Activated CD4-positive, alpha-beta T cell treated with anti-CD3 and anti-CD28 coated beads for 1 hour (primary cell): ENCODE results near the gene TST.
"Not testable (repeated sequence)": the region's sequence is repeated elsewhere in the genome, so short reads cannot be mapped to it uniquely, and the experiment has no call there.

ENCODE experiments used
- DNase-seq: peaks from one replicate; pipeline ENCODE4 v3.0.0-alpha.2; 2020

TST gene

DNA sequence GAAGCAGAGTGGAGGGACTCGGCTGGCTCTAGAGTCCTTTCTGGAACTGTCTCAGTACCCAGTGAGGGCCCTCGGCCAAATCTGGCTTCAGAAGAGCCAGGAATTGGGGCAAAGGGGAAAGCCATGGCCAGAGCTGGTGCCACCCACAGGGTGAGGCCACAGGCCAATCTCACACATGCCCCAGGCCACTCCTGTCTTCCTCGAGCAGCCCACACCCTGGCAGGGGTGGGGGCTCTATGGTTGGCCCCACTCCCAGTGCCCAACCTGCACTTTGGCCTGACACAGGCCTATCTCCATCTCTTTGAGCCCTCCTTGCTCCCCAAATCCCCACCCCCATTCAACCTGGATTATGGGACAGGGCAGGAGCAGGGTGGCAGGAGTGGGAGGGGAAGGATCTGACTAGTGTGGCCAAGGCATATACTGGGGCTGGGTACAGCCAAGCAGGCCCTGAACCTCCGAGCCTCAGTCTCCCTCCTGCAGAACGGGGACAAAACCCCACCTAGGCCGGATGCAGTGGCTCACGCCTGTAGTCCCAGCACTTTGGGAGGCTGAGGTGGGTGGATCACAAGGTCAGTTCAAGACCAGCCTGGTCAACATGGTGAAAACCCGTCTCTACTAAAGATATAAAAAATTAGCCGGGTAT, 6.9 kb downstream of the TST start:
- no peak for DNase-seq

- DNase-seq: no peak
These were observed 7.8 kb downstream of the TST start for GRCh38 chr22:37011472-37011871.

DNA sequence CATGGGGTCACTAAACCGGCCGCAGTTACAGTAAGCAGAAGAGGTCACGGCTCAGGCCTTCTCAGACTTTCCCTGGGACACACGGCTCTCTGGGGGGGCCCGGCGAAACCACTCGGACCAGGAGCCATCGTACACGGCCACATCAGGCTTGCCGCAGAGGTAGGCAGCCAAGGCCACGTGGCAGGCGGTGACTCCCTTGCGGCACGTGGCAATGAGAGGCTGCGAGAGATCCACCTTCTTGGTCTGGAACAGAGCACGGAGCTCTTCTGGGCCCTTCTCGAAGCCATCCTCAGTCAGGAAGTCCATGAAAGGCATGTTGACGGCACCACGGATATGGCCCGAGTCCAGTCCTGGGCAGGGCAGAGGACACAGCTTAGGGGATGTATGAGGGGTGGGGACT, 8.3 kb downstream of the TST start:
- DNase-seq: no peak

GRCh38 chr22:37010174-37010573, 9.1 kb downstream of the TST start:
- DNase-seq: no peak

- DNase-seq: no peak
These were observed 9.8 kb downstream of the TST start for GRCh38 chr22:37009490-37009889.

DNA sequence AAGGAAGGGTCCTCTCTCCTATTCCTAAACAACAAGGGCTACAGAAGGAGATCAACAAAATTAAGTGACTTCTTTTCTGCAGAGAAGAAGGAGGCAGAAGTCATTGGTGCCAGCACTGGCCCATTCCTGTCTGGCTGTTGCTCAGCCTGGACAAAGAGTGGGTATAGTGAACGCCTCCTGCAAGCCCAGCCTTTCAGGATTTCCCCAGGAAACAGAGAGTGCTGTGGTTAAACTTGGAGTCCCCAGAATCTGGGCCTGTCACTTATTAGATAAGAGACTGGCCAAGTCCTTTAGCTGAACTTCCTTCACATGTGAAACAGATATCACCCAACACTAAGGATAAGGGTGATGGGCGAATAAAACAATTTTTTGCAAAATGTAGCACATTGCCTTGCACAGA, 10.9 kb downstream of the TST start:
- DNase-seq: no peak

DNA sequence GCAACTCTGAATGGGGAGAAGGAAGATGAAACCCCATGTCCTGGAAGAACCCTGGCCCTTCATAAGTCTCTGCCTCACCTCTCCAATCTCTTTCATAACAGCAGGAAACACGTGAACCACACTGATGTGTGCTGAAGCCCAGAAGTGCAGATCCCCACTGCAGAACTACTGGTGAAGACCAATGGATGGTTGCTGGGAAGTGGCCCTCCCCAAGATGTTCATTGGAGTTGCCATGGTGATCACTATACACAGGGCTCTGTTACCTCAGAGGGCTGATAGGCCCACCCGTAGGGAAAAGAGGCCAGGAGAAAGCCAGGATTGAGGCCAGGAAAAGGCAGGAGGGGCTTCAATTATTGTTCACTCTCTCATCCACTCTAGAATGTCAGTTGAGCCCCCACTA, 11.6 kb downstream of the TST start:
- no peak for DNase-seq

- DNase-seq: no peak
These were observed 16.6 kb downstream of the TST start for GRCh38 chr22:37002633-37003032.

DNA sequence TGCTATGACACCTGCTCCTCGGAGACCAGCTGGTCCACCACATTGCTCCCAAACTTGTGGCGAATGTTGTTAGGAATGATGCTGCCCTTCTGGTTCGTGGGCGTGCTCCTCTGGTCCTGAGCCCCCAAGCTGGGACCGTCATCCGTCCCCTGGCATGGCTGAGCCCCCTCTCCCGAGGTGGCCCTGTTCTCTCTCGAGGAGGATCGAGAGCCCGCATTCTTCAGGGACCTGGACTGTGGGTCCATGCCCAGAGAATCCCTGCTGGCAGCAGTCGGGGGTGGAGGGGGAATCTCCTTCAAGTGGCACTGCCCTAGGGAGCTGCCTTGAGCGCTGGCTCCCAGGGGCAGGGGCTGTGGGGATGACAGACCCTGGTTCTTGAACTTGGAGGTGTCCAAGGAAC, 17.4 kb downstream of the TST start:
- DNase-seq: no peak

DNA sequence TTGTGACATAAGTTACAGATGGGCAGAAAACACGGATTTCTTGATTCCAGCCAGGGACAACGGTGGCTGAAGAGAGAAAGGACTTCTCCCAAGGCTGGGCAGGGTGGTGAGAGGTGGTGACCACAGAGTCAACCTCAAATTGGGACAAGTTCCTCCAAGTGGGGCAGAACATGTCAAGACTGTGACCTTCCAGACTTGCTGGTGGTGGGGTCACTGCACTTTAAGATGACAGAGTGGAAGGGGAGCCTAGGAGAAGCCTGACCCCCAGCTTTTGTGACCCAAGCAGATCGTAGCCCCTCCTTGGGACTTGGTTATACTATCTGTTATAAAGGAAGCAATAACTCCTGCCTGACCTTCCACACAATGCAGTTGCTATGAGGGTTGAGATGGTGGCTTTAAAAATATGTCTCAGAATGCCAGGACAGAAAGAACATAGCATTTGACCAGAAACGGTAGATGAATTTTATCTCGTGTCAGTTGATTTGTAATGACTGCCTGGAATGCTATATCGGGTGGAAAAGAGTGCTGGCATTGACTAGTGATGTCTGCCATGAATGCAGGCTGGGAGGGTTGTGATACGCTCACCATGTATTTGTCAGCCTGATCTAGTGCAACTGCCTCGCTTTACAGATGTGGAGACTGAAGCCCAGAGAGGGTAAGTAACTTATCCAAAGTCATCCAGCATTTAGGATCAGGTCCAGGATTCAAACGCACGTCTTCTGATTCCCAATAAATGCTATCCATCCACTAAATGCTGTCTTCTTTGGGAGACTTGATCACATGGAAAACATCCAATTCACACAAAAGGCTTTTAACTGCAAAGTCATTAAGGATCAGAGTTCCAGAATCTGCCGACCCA, 18.3 kb downstream of the TST start:
- no peak for DNase-seq

DNA sequence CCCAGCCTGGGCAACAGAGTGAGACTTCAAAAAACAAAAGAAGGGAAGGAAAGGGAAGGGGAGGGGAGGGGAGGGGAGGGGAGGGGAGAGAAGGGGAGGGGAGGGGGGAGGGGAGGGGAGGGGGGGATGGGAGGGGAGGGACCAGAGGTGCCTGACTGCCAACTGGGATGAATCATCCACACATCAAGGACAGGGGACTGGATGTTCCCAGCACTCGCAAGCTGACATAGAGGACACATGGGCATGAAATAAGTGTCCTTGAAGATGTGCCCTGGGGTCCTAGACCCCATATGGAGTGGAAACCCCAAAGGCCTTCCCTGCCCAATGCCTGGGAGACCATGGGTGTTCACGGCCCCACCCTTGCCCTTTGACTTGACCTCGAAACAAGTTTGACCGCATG, 19.8 kb downstream of the TST start:
- no peak for DNase-seq

- DNase-seq: no peak
These were observed 20.5 kb downstream of the TST start for GRCh38 chr22:36998620-36999351.

- no peak for DNase-seq
These were observed 21.5 kb downstream of the TST start for GRCh38 chr22:36997746-36998145.

- DNase-seq: no peak
These were observed 28.0 kb downstream of the TST start for GRCh38 chr22:36991206-36991605.

DNA sequence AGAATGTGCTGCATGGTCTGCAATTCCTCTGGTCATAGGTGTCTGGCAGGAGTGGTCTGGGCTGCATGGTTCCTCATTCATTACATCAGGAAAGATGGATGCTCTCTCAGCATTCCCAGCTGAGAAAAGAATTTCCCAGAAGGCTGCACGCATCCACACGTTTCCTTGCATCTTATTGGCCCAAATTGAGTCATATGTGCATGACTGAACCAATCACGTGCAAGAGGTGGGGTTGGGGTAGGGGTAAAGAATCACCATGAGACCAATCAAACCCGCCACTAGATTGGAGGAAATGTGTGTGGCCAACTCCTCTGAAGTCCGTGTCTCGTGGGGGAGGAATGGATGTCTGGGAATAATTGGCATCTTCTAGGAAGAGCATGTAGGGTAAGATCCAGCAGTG, 28.8 kb downstream of the TST start:
- DNase-seq: no peak

DNA sequence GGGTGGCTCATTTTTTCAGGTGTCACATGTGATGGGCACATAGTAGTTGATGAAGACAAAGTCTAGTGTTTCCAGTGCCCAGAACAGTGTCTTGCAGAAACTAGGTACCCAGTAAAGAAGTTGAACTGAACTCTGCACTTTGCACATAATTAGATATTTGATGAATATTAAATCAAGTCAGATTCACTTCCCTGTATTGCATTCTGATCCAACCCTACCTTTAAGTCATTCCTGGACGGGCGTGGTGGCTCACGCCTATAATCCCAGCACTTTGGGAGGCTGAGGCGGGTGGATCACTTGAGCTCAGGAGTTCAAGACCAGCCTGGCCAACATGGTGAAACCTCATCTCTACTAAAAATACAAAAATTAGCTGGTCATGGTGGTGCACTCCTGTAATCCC, 30.2 kb downstream of the TST start:
- DNase-seq: not testable (repeated sequence)

DNA sequence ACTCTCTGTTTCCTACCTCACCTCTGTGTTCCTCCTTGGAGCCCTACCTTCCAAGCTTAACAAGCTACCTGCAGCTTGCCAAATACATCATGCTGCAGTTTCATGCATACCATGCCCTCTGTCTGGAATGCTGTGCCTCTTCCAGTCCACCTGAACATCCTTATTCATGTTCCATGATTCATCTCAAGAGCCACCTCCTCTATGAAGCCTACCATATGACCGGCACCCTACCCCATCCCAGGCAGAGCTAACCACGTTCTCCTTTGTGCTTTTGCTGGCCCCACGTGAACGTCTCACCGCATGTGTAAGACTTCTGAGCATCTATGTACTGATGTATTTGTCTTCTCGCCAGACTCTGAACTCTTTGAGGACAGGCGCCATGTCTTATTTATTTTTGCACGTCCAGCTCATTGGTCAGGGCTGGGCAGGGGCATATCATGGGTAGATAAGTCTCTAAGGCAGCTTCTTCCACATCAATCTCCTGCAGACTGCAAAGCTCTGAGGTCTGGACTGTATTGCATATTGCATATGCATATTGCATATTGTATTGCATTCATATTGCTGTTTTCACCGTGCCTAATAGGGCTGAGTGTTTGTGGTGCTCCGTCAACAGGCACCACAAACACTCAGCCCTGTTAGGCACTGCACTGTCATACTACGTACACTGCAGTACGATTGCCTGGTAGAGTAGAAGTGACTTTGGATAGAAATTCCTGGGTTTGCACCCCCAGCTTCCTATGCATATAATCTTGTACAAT, 31.0 kb downstream of the TST start:
- DNase-seq: no peak

DNA sequence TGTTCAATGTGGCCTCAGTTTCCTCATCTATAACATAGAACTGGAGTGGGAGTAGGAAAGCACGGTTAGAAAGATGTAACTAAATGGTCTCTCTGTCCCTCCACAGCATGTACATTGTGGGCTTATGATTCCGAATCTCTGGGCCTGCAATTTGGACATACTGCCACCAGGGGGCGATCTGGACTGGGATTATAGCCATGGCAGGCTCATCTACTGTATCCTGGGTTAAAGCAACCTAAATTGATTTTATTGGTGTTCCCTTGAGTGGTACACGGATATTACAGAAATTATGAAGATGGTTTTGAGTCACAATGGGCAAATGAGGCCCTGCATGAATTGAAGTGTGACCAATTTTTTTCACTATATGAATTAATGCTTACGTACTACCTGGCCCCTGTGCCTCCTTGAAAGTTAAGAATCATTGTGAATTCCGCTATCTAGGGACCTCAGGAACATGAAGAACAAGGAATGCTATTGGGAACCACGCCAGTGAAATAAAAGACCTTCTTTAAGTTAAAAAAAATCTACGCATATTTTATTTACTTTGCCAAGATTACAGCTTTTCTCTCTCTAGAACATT, 32.9 kb downstream of the TST start:
- no peak for DNase-seq

- DNase-seq: no peak
These were observed 33.9 kb downstream of the TST start for GRCh38 chr22:36985211-36985889.

GRCh38 chr22:36982136-36982535, 37.1 kb downstream of the TST start:
- DNase-seq: no peak

DNA sequence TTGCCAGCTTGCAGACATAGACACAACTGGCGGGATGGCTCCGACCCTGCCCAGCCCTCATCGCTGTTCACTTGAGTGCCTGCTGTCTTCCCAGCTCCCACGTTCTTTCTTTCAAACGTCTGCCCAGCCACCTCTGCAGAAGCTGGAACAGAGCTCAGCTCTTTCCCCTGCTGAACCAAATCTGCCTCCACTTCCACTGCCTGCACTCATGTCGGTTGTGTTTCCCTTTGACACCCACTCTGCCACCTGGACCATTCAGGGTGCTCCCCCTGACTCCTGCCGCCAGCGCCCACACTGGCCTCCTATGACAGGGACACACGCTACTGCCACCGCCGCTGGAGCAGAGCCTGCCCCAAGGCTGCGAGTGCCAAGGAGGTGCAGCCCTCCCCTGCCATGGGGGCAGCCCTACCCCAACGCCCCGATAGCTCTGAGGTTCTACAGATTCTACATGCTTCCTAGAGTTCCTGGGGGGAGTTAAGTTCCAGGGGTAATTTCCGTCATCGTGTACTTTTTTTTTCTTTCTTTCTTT, 37.9 kb downstream of the TST start:
- DNase-seq: no peak
